GM12878 (cell line): ENCODE results near the gene FLT1.

Source experiments
- CTCF ChIP-seq, 3 experiments: IDR thresholded peaks in 2 of 3; conservative IDR thresholded peaks in 1 of 3; 2 replicates each; pipeline ENCODE4 v1.5.1; 2011; ENCODE audit warnings: low read depth in 3 of 3, low read length in 3 of 3, mild to moderate bottlenecking in 3 of 3, control low read depth in 2 of 3, moderate library complexity in 2 of 3, inconsistent platforms in 1 of 3, mixed read lengths in 1 of 3; ENCODE audit not compliant: control insufficient read depth in 2 of 3, insufficient read depth in 1 of 3; ENCODE audit errors: extremely low read depth in 1 of 3
- EZH2 ChIP-seq: IDR thresholded peaks from 2 replicates; pipeline ENCODE4 v1.6.1; 2012; ENCODE audit warnings: low read depth, mild to moderate bottlenecking, control low read depth, inconsistent platforms, low read length, borderline replicate concordance; ENCODE audit not compliant: control insufficient read depth
- KDM1A ChIP-seq: fragments of 200-600 bp; sonication (generic); IDR thresholded peaks from 2 replicates; pipeline ENCODE4 v1.6.1; 2016; ENCODE audit warnings: borderline replicate concordance
- SMC3 ChIP-seq: IDR thresholded peaks from 2 replicates; pipeline ENCODE4 v1.6.1; 2011; ENCODE audit warnings: low read length, improper control_type of control experiment, borderline replicate concordance
- YY1 ChIP-seq: IDR thresholded peaks from 2 replicates; pipeline ENCODE4 v1.6.1; 2011; ENCODE audit warnings: low read depth, mild to moderate bottlenecking, low read length
- TF ChIP-seq, protein P1 (sequence below): fragments of 450-650 bp; IDR thresholded peaks from 2 replicates; pipeline ENCODE4 v1.6.1; 2018; ENCODE audit warnings: borderline replicate concordance, mild to moderate bottlenecking; ENCODE audit not compliant: partially characterized antibody
- TF ChIP-seq, protein P2 (sequence below): IDR thresholded peaks from 2 replicates; pipeline ENCODE4 v1.6.1; 2012; ENCODE audit warnings: mild to moderate bottlenecking, low read depth, low read length

GRCh38 chr13:28370448-28370847 is 124.5 kb downstream of the FLT1 start:
- TF ChIP-seq KDM1A (no peak), YY1 (no peak), SMC3 (no peak), CTCF (IDR thresholded peaks at IDR 0.05 in 2 of 3, conservative IDR thresholded peaks at IDR 0.05 in 1 of 3; ENCODE audit: control insufficient read depth in 2 of 3, extremely low read depth in 1 of 3, insufficient read depth in 1 of 3, low read depth in 3 of 3, low read length in 3 of 3) (no peak), EZH2 (no peak)
- TF ChIP-seq, protein P1, sequence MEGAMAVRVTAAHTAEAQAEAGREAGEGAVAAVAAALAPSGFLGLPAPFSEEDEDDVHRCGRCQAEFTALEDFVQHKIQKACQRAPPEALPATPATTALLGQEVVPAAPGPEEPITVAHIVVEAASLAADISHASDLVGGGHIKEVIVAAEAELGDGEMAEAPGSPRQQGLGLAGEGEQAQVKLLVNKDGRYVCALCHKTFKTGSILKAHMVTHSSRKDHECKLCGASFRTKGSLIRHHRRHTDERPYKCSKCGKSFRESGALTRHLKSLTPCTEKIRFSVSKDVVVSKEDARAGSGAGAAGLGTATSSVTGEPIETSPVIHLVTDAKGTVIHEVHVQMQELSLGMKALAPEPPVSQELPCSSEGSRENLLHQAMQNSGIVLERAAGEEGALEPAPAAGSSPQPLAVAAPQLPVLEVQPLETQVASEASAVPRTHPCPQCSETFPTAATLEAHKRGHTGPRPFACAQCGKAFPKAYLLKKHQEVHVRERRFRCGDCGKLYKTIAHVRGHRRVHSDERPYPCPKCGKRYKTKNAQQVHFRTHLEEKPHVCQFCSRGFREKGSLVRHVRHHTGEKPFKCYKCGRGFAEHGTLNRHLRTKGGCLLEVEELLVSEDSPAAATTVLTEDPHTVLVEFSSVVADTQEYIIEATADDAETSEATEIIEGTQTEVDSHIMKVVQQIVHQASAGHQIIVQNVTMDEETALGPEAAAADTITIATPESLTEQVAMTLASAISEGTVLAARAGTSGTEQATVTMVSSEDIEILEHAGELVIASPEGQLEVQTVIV: no peak
- TF ChIP-seq, protein P2, sequence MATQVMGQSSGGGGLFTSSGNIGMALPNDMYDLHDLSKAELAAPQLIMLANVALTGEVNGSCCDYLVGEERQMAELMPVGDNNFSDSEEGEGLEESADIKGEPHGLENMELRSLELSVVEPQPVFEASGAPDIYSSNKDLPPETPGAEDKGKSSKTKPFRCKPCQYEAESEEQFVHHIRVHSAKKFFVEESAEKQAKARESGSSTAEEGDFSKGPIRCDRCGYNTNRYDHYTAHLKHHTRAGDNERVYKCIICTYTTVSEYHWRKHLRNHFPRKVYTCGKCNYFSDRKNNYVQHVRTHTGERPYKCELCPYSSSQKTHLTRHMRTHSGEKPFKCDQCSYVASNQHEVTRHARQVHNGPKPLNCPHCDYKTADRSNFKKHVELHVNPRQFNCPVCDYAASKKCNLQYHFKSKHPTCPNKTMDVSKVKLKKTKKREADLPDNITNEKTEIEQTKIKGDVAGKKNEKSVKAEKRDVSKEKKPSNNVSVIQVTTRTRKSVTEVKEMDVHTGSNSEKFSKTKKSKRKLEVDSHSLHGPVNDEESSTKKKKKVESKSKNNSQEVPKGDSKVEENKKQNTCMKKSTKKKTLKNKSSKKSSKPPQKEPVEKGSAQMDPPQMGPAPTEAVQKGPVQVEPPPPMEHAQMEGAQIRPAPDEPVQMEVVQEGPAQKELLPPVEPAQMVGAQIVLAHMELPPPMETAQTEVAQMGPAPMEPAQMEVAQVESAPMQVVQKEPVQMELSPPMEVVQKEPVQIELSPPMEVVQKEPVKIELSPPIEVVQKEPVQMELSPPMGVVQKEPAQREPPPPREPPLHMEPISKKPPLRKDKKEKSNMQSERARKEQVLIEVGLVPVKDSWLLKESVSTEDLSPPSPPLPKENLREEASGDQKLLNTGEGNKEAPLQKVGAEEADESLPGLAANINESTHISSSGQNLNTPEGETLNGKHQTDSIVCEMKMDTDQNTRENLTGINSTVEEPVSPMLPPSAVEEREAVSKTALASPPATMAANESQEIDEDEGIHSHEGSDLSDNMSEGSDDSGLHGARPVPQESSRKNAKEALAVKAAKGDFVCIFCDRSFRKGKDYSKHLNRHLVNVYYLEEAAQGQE: no peak
